AG04449 (cell line): ENCODE data around the gene YEATS4.

Experiments used
- CTCF ChIA-PET: fragments of 350-600 bp; formaldehyde crosslinking; extraction: SDS; loops from one replicate; lab custom pipeline; 2021; ENCODE audit warnings: antibody characterized with exemption; lab: Yijun Ruan, JAX
- POLR2A ChIA-PET: fragments of 400-600, 350-600 bp; formaldehyde crosslinking; extraction: SDS; loops from one replicate; lab custom pipeline; 2020; ENCODE audit warnings: antibody characterized with exemption, inconsistent platforms; lab: Yijun Ruan, JAX
- DNase-seq: peaks from one replicate; pipeline ENCODE4 v3.0.0-alpha.2; 2010; ENCODE audit warnings: low read depth, low spot score
- H3K4me3 ChIP-seq: 2 replicates; pipeline ENCODE4 v1.5.1; 2011; ENCODE audit warnings: low read depth, mild to moderate bottlenecking, control low read depth, low read length
- CTCF ChIP-seq: IDR thresholded peaks from one replicate; pipeline ENCODE4 v1.5.1; 2011; ENCODE audit warnings: mild to moderate bottlenecking, moderate library complexity, low read length, control low read depth, inconsistent platforms; ENCODE audit not compliant: insufficient read depth; ENCODE audit errors: missing control alignments

Gene YEATS4

GRCh38 chr12:69348162-69348938 is 11.2 kb upstream of the YEATS4 start, which contains the start of gene LYZ:
Gene LYZ, plus strand, starts transcription at chr12:69348381. Its CDS starts 28 bp downstream, at chr12:69348409.
- no peak within 1 kb of the TSS for H3K4me3 ChIP-seq
- ChIA-PET POLR2A (no interaction called here), CTCF (interaction anchor here (1.1 to 2.7 kb wide), 3 partner anchors 8 to 21 kb away, joined by 3 to 12 read pairs (median 6); no protein-coding TSS in a partner anchor)
- DNase-seq = no peak
- no peak for TF ChIP-seq CTCF

GRCh38 chr12:69350002-69350626 is 9.4 kb upstream of the YEATS4 start:
- POLR2A ChIA-PET = no interaction called here
- CTCF ChIA-PET = interaction anchor here (1.0 to 2.7 kb wide), 3 partner anchors 8 to 290 kb away, joined by 3 to 12 read pairs (median 5); no protein-coding TSS in a partner anchor
- no peak for DNase-seq
- TF ChIP-seq CTCF = no peak
- no peak overlapping the region for H3K4me3 ChIP-seq

GRCh38 chr12:69350777-69351176 is 8.8 kb upstream of the YEATS4 start:
- H3K4me3 ChIP-seq = no peak overlapping the region
- no peak for DNase-seq
- CTCF ChIA-PET = interaction anchor here (2.7 kb wide), 1 partner anchor 8 kb away, joined by 12 read pairs; no protein-coding TSS in a partner anchor
- no peak for TF ChIP-seq CTCF
- POLR2A ChIA-PET = no interaction called here

- DNase-seq = no peak
- H3K4me3 ChIP-seq = no peak overlapping the region
- CTCF ChIA-PET = interaction anchor here (4.0 kb wide), 1 partner anchor 288 kb away, joined by 16 read pairs; no protein-coding TSS in a partner anchor
- POLR2A ChIA-PET = no interaction called here
- no peak for TF ChIP-seq CTCF
These were observed 7.9 kb upstream of the YEATS4 start for GRCh38 chr12:69351462-69352236.

GRCh38 chr12:69352904-69353303 is 6.6 kb upstream of the YEATS4 start:
- H3K4me3 ChIP-seq = no peak overlapping the region
- ChIA-PET POLR2A (no interaction called here), CTCF (interaction anchor here (4.0 kb wide), 1 partner anchor 287 kb away, joined by 16 read pairs; no protein-coding TSS in a partner anchor)
- no peak for DNase-seq
- no peak for TF ChIP-seq CTCF
